GM23248 (cell line): ENCODE measurements around the gene SPRTN. TPM values are rescaled to one million over a fixed set of nuclear protein-coding genes. Genes with fewer than 3 reads are reported as not detected.

Source experiments
- DNase-seq: peaks from one replicate; pipeline ENCODE4 v3.0.0-alpha.2; 2015
- H2AFZ ChIP-seq: fragments of 200-600 bp; sonication (generic); 2 replicates; pipeline ENCODE4 v1.6.1; 2016; ENCODE audit warnings: antibody characterized with exemption
- H3F3A ChIP-seq: fragments of 200-600 bp; sonication (generic); 2 replicates; pipeline ENCODE4 v1.6.1; 2016; ENCODE audit warnings: mild to moderate bottlenecking, antibody characterized with exemption, mixed run types; ENCODE audit not compliant: insufficient read depth
- H3K27ac ChIP-seq: fragments of 200-600 bp; sonication (generic); 2 replicates; pipeline ENCODE4 v1.5.1; 2016; ENCODE audit warnings: mild to moderate bottlenecking
- H3K27me3 ChIP-seq: fragments of 200-600 bp; sonication (generic); replicated peaks from 2 replicates; pipeline ENCODE4 v1.6.1; 2016; ENCODE audit warnings: mild to moderate bottlenecking; ENCODE audit not compliant: insufficient read depth
- H3K36me3 ChIP-seq: fragments of 200-600 bp; sonication (generic); 2 replicates; pipeline ENCODE4 v1.6.1; 2016; ENCODE audit warnings: low read depth, mild to moderate bottlenecking
- H3K4me1 ChIP-seq: fragments of 200-600 bp; sonication (generic); 2 replicates; pipeline ENCODE4 v1.6.1; 2016; ENCODE audit warnings: mild to moderate bottlenecking; ENCODE audit not compliant: insufficient read depth
- H3K4me2 ChIP-seq: fragments of 200-600 bp; sonication (generic); one replicate; pipeline ENCODE4 v1.6.1; 2016; ENCODE audit warnings: mild to moderate bottlenecking; ENCODE audit not compliant: unreplicated experiment
- H3K4me3 ChIP-seq: fragments of 200-600 bp; sonication (generic); 2 replicates; pipeline ENCODE4 v1.5.1; 2016; ENCODE audit warnings: mild to moderate bottlenecking
- H3K79me2 ChIP-seq: fragments of 200-600 bp; sonication (generic); 2 replicates; pipeline ENCODE4 v1.6.1; 2016; ENCODE audit warnings: mild to moderate bottlenecking; ENCODE audit not compliant: insufficient read depth
- H3K9ac ChIP-seq: fragments of 200-600 bp; sonication (generic); 2 replicates; pipeline ENCODE4 v1.6.1; 2016; ENCODE audit warnings: mild to moderate bottlenecking
- H3K9me2 ChIP-seq: fragments of 200-600 bp; sonication (generic); 2 replicates; pipeline ENCODE4 v1.6.1; 2016; ENCODE audit warnings: mixed run types, mild to moderate bottlenecking, moderate library complexity; ENCODE audit not compliant: insufficient read depth
- H3K9me3 ChIP-seq: fragments of 200-600 bp; sonication (generic); one replicate; pipeline ENCODE4 v1.6.1; 2017; ENCODE audit warnings: low read depth
- H4K20me1 ChIP-seq: fragments of 200-600 bp; sonication (generic); 2 replicates; pipeline ENCODE4 v1.6.0; 2016; ENCODE audit not compliant: insufficient read depth
- EZH2 ChIP-seq: fragments of 200-600 bp; sonication (generic); IDR thresholded peaks from 2 replicates; pipeline ENCODE4 v1.6.1; 2018; ENCODE audit warnings: antibody characterized with exemption, mild to moderate bottlenecking; ENCODE audit not compliant: insufficient read depth, poor library complexity, severe bottlenecking
- EZH2phosphoT487 ChIP-seq: fragments of 200-600 bp; sonication (generic); IDR thresholded peaks from 2 replicates; pipeline ENCODE4 v1.6.1; 2018; ENCODE audit warnings: antibody characterized with exemption, moderate library complexity, mild to moderate bottlenecking, low read depth; ENCODE audit not compliant: insufficient read depth
- WGBS, 2 experiments: methylation state at CpG; one replicate each; pipeline ENCODE4 v1.1.6; 2015 to 2017; ENCODE audit warnings: low lambda C conversion rate in 2 of 2, low coverage in 1 of 2; ENCODE audit errors: missing lambda C conversion rate in 2 of 2; 5-methylcytosine and 5-hydroxymethylcytosine counted together
- in situ Hi-C: fragments of 300-500 bp; cut with MboI; formaldehyde crosslinking; loops from 2 replicates; pipeline ENCODE4 v1.15.0; 2020
- polyA plus RNA-seq: library from polyadenylated mRNA; unstranded; fragments of >200 nt; fragmentation: Nextera tagmentation; extraction: Ambion mirVana; gene quantifications from 2 replicates; pipeline ENCODE4 v1.2.1, GENCODE V29; 2016
- total RNA-seq: library from RNA; depleted of rRNA; stranded (reverse); fragments of >200 nt; shearing (Covaris generic); gene quantifications from 2 replicates; pipeline ENCODE4 v1.2.3, GENCODE V29; 2014

The SPRTN gene
- total and polyA plus RNA-seq, 2 experiments from 2014 or later, result 10.4 to 15.9 TPM

DNA sequence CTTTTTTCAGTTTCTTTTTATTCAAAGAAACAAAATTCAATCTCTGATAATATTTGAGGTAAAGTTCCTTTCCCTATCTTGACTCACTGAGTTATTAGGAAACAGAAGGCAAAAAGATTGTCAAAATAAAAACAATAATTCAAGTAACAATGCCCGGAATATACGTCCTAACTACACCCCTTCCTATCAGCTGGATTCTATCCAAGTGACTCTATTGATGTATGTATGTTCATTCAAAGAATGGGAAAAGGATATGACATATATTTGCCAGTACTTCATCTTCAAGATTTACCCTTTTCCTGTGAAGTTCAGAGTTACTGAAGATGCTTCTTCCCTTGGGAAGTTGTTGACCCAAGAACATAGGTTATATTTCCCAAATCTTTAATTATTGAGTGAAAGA is 13.7 kb downstream of the SPRTN start:
- no peaks in the 10 kb centered on the region for H4K20me1 ChIP-seq
- peaks cover 30% of the 10 kb centered on the region for H3K36me3 ChIP-seq
- in situ Hi-C loops, result no loop called here
- no peak overlapping the region for H3K4me2 ChIP-seq
- WGBS, 2 experiments, result 74 to 87% methylated on average over 2 of the region's 2 CpGs
- no peak overlapping the region for H3K27ac ChIP-seq
- H2AFZ ChIP-seq, result no peak overlapping the region
- no peak for TF ChIP-seq EZH2
- TF ChIP-seq EZH2phosphoT487, result no peak
- H3K79me2 ChIP-seq, result peaks cover 6% of the 10 kb centered on the region
- H3K9me2 ChIP-seq, result no peaks in the 10 kb centered on the region
- 0 out of 2 replicates have a peak, but pooled peaks cover 10% of the 10 kb centered on the region for H3K4me1 ChIP-seq
- no peak overlapping the region for H3K9ac ChIP-seq
- no peaks in the 10 kb centered on the region for H3K9me3 ChIP-seq
- no peak for DNase-seq
- peaks cover 16% of the 10 kb centered on the region; the same call in 1 of the 2 replicates for H3F3A ChIP-seq
- no peaks in the 10 kb centered on the region for H3K27me3 ChIP-seq
- H3K4me3 ChIP-seq, result no peak overlapping the region

DNA sequence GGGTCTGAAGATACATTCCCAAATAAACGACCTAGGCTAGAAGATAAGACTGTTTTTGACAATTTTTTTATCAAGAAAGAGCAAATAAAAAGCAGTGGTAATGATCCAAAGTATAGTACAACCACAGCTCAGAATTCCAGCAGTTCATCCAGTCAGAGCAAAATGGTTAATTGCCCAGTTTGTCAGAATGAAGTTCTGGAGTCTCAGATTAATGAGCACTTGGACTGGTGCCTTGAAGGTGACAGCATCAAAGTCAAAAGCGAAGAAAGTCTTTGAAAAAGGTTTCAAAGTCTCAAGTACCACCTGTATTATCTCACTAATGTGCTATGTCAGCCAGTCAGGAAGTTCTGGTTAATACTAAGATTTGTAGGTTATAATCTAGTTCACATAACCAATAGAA is 15.0 kb downstream of the SPRTN start:
- Histone ChIP-seq H2AFZ (no peak overlapping the region), H3K4me2 (no peak overlapping the region), H3K9me3 (no peaks in the 10 kb centered on the region), H3K4me3 (no peak overlapping the region), H3K27ac (no peak overlapping the region), H3F3A (peaks cover 16% of the 10 kb centered on the region; the same call in 1 of the 2 replicates), H3K9me2 (no peaks in the 10 kb centered on the region), H3K36me3 (peaks cover 24% of the 10 kb centered on the region), H3K4me1 (peaks cover 12% of the 10 kb centered on the region; the same call in 1 of the 2 replicates), H3K9ac (no peak overlapping the region), H4K20me1 (no peaks in the 10 kb centered on the region), H3K27me3 (no peaks in the 10 kb centered on the region), H3K79me2 (no peaks in the 10 kb centered on the region)
- DNase-seq, result no peak
- in situ Hi-C loops, result no loop called here
- TF ChIP-seq EZH2 (no peak), EZH2phosphoT487 (no peak)
- 70 to 77% methylated on average over 2 of the region's 2 CpGs for WGBS, 2 experiments

DNA sequence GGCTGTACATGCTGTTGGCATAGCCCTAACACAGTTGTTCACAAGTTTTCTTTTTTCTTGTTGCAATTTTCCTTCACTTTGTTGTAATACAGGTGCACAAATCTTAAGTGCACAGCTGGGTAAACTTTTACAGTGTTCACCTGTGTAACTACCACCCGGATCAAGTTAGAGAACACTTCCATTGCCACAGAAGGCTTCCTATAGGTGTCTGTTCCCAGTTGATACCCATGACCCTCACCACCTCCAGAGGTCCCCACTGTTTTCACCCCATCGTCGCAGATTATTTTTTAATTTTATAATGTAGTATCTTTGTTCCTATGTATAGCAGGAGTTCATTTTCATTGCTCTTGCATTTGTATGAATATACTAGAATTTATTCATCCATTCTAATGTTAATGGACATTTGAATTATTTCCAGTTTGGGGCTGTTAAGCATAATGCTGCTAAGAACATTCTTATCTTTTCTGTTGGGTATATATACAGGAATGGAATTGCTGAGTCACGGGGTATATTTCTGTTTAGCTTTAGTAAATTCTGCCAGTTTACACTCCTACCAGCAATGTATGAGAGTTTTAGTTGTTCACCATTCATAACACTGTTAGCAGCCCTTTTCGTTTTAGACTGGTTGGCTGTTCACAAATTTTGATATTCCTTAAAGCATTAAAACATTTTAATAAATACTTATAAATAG is 16.4 kb downstream of the SPRTN start:
- no peak overlapping the region for H3K9ac ChIP-seq
- peaks cover 18% of the 10 kb centered on the region for H3F3A ChIP-seq
- DNase-seq, result peak; percentile 38
- no peaks in the 10 kb centered on the region for H3K9me2 ChIP-seq
- 84 to 90% methylated on average over 5 of the region's 5 CpGs for WGBS, 2 experiments
- peaks cover 24% of the 10 kb centered on the region for H3K36me3 ChIP-seq
- H3K4me1 ChIP-seq, result peaks cover 19% of the 10 kb centered on the region
- no peaks in the 10 kb centered on the region for H3K9me3 ChIP-seq
- H3K79me2 ChIP-seq, result no peaks in the 10 kb centered on the region
- H3K4me3 ChIP-seq, result no peak overlapping the region
- no peaks in the 10 kb centered on the region for H3K27me3 ChIP-seq
- 0 out of 2 replicates have a peak overlapping the region, but pooled peaks have one; percentile 14 for H3K27ac ChIP-seq
- 0 out of 2 replicates have a peak, but pooled peaks cover 2% of the 10 kb centered on the region for H4K20me1 ChIP-seq
- in situ Hi-C loops, result no loop called here
- TF ChIP-seq EZH2phosphoT487 (no peak), EZH2 (no peak)
- no peak overlapping the region for H3K4me2 ChIP-seq
- no peak overlapping the region for H2AFZ ChIP-seq

DNA sequence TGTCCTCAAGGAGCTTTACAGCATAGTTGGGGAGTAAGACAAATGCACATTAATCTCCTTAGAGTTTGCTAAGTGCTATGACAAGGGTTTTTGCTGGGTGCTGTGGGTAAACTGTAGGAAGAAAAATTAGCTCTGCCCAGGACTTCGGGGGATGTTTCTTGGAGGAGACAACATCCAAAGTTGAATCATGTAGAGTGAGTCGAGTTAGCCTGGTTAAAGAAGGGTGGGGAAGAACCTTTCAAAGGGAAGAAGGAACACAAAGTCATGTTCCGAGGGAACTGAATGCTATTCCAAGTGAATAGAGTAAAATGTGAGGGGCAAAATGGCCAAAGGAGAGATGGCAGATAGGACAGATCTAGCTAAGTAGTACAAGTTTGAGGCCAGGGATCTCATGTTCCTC is 17.1 kb downstream of the SPRTN start:
- Histone ChIP-seq H3K9me3 (no peaks in the 10 kb centered on the region), H3K27ac (0 out of 2 replicates have a peak overlapping the region, but pooled peaks have one; percentile 14), H3K36me3 (peaks cover 24% of the 10 kb centered on the region), H3K4me2 (no peak overlapping the region), H3K27me3 (no peaks in the 10 kb centered on the region), H3F3A (peaks cover 24% of the 10 kb centered on the region), H3K79me2 (0 out of 2 replicates have a peak, but pooled peaks cover under 1% of the 10 kb centered on the region), H3K4me1 (peaks cover 22% of the 10 kb centered on the region), H3K9ac (no peak overlapping the region), H3K9me2 (no peaks in the 10 kb centered on the region), H2AFZ (no peak overlapping the region), H3K4me3 (no peak overlapping the region), H4K20me1 (0 out of 2 replicates have a peak, but pooled peaks cover 5% of the 10 kb centered on the region)
- peak; percentile 59 for DNase-seq
- no peak for TF ChIP-seq EZH2
- 58 to 67% methylated on average over 3 of the region's 3 CpGs for WGBS, 2 experiments
- in situ Hi-C loops, result no loop called here
